Stimulated activated CD4-positive, alpha-beta T cell treated with anti-CD3 and anti-CD28 coated beads, TNF-alpha, amount 100 ng/mL, for 1 hour (primary cell): ENCODE measurements around the gene PPARA.

Source experiments
- DNase-seq, 3 donors: peaks; one replicate each; pipeline ENCODE4 v3.0.0-alpha.2; 2020; ENCODE audit warnings: low read depth in 3 of 3, low spot score in 1 of 3

Gene PPARA

GRCh38 chr22:46113910-46114517, 36.3 kb upstream of the PPARA start:
- DNase-seq = no peak

- DNase-seq = no peak
Observed at GRCh38 chr22:46114518-46115387, 35.6 kb upstream of the PPARA start.

- DNase-seq = no peak
Observed at GRCh38 chr22:46115388-46115678, 35.0 kb upstream of the PPARA start.

- no peak for DNase-seq
Observed at GRCh38 chr22:46115755-46116490, 34.4 kb upstream of the PPARA start.

GRCh38 chr22:46116491-46116958, 33.8 kb upstream of the PPARA start:
- DNase-seq = peak; percentile 64 to 83 (median 76)

GRCh38 chr22:46117206-46118199, 32.8 kb upstream of the PPARA start:
- no peak for DNase-seq

GRCh38 chr22:46119093-46119728, 31.1 kb upstream of the PPARA start:
- no peak for DNase-seq

GRCh38 chr22:46119729-46120419, 30.5 kb upstream of the PPARA start:
- DNase-seq = no peak

GRCh38 chr22:46120420-46120737, 29.9 kb upstream of the PPARA start:
- no peak for DNase-seq

- no peak for DNase-seq
Observed at GRCh38 chr22:46121079-46121478, 29.2 kb upstream of the PPARA start.

GRCh38 chr22:46121523-46122287, 28.6 kb upstream of the PPARA start:
- no peak for DNase-seq

- peak; percentile 34 to 70 (median 34) for DNase-seq
Observed at GRCh38 chr22:46122511-46122971, 27.8 kb upstream of the PPARA start.

- DNase-seq = no peak
Observed at GRCh38 chr22:46122980-46123693, 27.2 kb upstream of the PPARA start.

- DNase-seq = no peak
Observed at GRCh38 chr22:46123694-46124382, 26.5 kb upstream of the PPARA start.

GRCh38 chr22:46124383-46125144, 25.8 kb upstream of the PPARA start:
- DNase-seq = no peak

- DNase-seq = no peak
Observed at GRCh38 chr22:46125311-46125710, 25.0 kb upstream of the PPARA start.
